Left ventricle myocardium inferior (tissue), 1 donor: Measurements from ENCODE around the gene FAM131B. TPM values are rescaled to one million over a fixed set of nuclear protein-coding genes. Genes with fewer than 3 reads are reported as not detected.

Experiments
- DNase-seq: peaks from one replicate; pipeline ENCODE4 v3.0.0-alpha.2; 2020
- H3K27ac ChIP-seq: fragments of 200-600 bp; replicated peaks from 2 replicates; pipeline ENCODE4 v1.8.0; 2021
- H3K27me3 ChIP-seq: fragments of 200-600 bp; 2 replicates; pipeline ENCODE4 v1.8.0; 2021; ENCODE audit warnings: low read depth
- H3K36me3 ChIP-seq: fragments of 200-600 bp; 2 replicates; pipeline ENCODE4 v1.8.0; 2021
- H3K4me1 ChIP-seq: fragments of 200-600 bp; 2 replicates; pipeline ENCODE4 v1.8.0; 2021
- H3K4me3 ChIP-seq: fragments of 200-600 bp; 2 replicates; pipeline ENCODE4 v1.8.0; 2021; ENCODE audit warnings: mild to moderate bottlenecking, moderate library complexity
- H3K9me3 ChIP-seq: fragments of 200-600 bp; replicated peaks from 2 replicates; pipeline ENCODE4 v1.8.0; 2021
- intact Hi-C: fragments of 100-400 bp; cut with micrococcal nuclease; formaldehyde crosslinking; loops from one replicate; pipeline ENCODE4 v1.11.0; 2022
- total RNA-seq: library from RNA; stranded (reverse); fragmentation: NEBNext Ultra II Directional; extraction: Animal tissue kit (Norgen Biotek cat#: 25700); gene quantifications from one replicate; pipeline ENCODE4 v1.2.1, GENCODE V29; 2021
- TF ChIP-seq, protein P1 (sequence below): fragments of 200-600 bp; IDR thresholded peaks from 2 replicates; pipeline ENCODE4 v1.8.0; 2021; ENCODE audit warnings: antibody characterized with exemption, mild to moderate bottlenecking, borderline replicate concordance
- donor health status: DM: no; HTN: yes; CAD: no; lungs with severe emphysema.

The FAM131B gene
- total RNA-seq, 1 donor from 2014 or later, result 0.47 TPM

DNA sequence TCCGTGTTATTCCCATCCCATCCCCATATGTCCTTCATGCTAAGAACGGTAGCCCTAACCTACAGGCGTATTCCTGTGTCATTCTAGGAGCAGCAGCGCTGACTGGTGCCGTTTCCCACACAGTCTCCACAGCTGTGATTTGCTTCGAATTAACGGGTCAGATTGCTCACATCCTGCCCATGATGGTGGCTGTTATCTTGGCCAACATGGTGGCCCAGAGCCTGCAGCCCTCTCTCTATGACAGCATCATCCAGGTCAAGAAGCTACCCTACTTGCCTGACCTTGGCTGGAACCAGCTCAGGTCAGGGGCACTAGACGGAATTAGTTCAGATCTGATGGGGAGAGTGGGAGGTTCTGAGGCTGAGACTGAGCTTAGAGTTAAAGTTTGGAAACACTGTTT is 20.7 kb downstream of the FAM131B start:
- peaks cover 5% of the 10 kb centered on the region for H3K4me1 ChIP-seq
- intact Hi-C loops, result no loop called here
- no peak overlapping the region for H3K4me3 ChIP-seq
- no peaks in the 10 kb centered on the region for H3K36me3 ChIP-seq
- H3K9me3 ChIP-seq, result no peaks in the 10 kb centered on the region
- TF ChIP-seq, protein P1, sequence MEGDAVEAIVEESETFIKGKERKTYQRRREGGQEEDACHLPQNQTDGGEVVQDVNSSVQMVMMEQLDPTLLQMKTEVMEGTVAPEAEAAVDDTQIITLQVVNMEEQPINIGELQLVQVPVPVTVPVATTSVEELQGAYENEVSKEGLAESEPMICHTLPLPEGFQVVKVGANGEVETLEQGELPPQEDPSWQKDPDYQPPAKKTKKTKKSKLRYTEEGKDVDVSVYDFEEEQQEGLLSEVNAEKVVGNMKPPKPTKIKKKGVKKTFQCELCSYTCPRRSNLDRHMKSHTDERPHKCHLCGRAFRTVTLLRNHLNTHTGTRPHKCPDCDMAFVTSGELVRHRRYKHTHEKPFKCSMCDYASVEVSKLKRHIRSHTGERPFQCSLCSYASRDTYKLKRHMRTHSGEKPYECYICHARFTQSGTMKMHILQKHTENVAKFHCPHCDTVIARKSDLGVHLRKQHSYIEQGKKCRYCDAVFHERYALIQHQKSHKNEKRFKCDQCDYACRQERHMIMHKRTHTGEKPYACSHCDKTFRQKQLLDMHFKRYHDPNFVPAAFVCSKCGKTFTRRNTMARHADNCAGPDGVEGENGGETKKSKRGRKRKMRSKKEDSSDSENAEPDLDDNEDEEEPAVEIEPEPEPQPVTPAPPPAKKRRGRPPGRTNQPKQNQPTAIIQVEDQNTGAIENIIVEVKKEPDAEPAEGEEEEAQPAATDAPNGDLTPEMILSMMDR, result no peak
- DNase-seq, result no peak
- peaks cover 73% of the 10 kb centered on the region for H3K27me3 ChIP-seq
- no peak overlapping the region for H3K27ac ChIP-seq

DNA sequence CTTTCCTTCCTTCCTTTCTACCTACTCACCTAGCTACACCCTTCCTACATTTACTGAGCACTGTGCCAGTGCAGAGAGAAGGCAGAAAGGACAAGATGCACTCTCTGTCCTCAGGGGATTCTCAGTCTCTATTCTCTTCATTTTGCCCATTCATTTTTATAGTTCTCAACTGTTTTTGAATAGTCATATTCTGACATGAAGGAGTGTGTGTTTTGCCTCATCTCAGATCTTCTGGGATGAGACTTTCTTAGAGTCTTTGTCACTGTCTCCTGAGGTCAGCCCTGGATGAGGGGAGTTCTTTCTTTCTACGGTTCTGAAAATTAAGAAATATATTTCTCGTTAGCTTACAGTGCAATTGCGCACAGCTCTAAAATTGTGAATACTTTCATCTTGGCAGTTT is 25.3 kb downstream of the FAM131B start:
- H3K9me3 ChIP-seq, result no peaks in the 10 kb centered on the region
- peaks cover 52% of the 10 kb centered on the region for H3K27me3 ChIP-seq
- TF ChIP-seq, protein P1, result no peak
- H3K4me3 ChIP-seq, result no peak overlapping the region
- no peaks in the 10 kb centered on the region for H3K4me1 ChIP-seq
- intact Hi-C loops, result no loop called here
- no peaks in the 10 kb centered on the region for H3K36me3 ChIP-seq
- DNase-seq, result no peak
- no peak overlapping the region for H3K27ac ChIP-seq

DNA sequence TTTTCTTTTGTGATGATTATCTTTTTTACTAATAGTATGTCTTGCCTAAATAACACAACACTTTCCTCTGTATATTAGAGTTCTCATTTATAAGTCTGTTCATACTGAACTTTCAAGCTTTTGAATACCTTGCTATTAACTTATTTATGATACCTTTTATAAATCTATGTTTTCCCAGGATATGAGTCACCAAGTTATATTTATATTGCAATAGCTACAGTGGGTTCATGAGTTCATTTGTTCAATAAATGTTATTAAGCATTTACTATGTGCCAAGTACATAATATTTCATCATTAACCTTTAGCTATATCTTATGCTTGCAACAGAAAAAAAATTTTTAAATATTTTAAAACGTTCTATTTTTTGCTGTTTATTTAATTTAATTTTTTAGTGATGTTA is 28.3 kb downstream of the FAM131B start:
- TF ChIP-seq, protein P1, result no peak
- Histone ChIP-seq H3K4me1 (no peaks in the 10 kb centered on the region), H3K36me3 (no peaks in the 10 kb centered on the region), H3K4me3 (no peak overlapping the region), H3K27ac (no peak overlapping the region), H3K9me3 (no peaks in the 10 kb centered on the region), H3K27me3 (peaks cover 42% of the 10 kb centered on the region)
- intact Hi-C loops, result no loop called here
- no peak for DNase-seq

DNA sequence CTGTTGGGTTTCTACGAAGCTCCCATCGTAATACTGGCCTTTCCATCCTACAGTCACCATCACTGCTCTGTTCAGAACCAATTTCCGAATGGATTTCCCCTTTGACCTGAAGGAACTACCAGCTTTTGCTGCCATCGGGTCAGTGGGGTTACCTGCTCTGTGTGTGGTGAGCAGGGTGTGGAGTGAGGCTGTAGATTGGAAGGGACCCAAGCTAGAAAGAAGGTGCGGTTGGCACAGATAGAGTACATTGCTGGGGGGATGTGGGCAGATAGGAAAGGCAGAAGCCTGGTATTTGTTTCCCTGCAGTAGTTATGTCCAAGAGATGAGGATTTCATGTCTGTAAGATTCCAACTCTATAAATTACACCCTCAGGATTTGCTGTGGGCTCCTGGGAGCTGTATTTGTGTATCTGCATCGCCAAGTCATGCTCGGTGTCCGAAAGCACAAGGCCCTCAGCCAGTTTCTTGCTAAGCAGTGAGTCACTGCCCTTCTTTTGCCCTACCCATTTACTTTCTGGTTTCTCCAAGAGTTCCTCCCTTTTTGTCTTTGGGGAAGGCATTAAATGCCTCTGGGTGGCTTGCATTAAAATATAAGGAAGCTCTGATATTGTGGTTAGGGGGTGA is 31.2 kb downstream of the FAM131B start:
- Histone ChIP-seq H3K36me3 (no peaks in the 10 kb centered on the region), H3K4me1 (no peaks in the 10 kb centered on the region), H3K27ac (no peak overlapping the region), H3K9me3 (no peaks in the 10 kb centered on the region), H3K4me3 (no peak overlapping the region), H3K27me3 (peaks cover 16% of the 10 kb centered on the region)
- intact Hi-C loops, result no loop called here
- no peak for DNase-seq
- TF ChIP-seq, protein P1, result no peak

DNA sequence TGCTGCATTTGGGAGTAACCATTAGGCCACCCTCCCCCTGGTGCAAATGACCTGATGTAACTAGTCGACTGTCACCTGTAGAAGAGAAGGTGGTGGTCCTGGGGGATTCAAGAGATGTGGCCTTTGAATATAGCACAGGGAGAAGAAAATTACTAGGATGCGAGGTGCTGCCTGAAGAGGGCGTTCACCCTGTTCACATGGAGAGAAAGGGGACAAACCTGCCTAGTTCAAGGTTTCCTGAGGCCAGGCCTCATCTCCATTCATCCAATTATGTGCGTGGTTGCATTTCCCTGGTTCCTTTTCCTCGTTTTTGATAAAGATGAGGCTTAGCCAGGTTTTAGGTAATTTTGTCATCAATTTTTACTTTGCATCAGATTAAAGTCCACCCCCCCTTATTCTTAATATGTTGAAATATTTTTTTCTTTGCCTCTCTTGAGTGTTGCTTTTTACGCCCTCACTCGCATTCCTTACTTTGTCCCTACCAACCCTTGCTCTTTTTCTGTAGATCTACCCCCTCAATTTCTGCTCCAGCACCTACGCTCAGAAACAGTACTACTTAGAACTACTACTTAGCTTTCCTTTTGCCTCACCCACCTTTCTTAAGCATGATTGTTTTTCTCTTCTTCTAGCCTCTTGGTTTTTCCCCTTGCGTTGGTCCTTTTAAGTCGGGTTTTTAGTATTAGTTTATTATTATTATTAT is 32.9 kb downstream of the FAM131B start:
- DNase-seq, result no peak
- Histone ChIP-seq H3K36me3 (no peaks in the 10 kb centered on the region), H3K27ac (no peak overlapping the region), H3K27me3 (peaks cover 8% of the 10 kb centered on the region), H3K9me3 (no peaks in the 10 kb centered on the region), H3K4me3 (no peak overlapping the region), H3K4me1 (peaks cover 4% of the 10 kb centered on the region)
- intact Hi-C loops, result no loop called here
- TF ChIP-seq, protein P1, result no peak
